Esophagus squamous epithelium (tissue), 5 donors: ENCODE data around the gene NDUFB3. TPM values are rescaled to one million over a fixed set of nuclear protein-coding genes. Genes with fewer than 3 reads are reported as not detected.
"Not testable (repeated sequence)": the region's sequence is repeated elsewhere in the genome, so short reads cannot be mapped to it uniquely, and the experiment has no call there.

Experiments
- DNase-seq: peaks from one replicate; lab custom pipeline; 2025; lab: John Stamatoyannopoulos, UW
- H3K27ac ChIP-seq, 4 donors: fragments of 200-600 bp; sonication (generic); one replicate each; pipeline ENCODE4 v1.5.1; 2016 to 2019; ENCODE audit warnings: mild to moderate bottlenecking in 1 of 4
- H3K27me3 ChIP-seq, 4 donors: fragments of 200-600 bp; sonication (generic); 1 replicate in 3 of 4; 2 replicates in 1 of 4; pipeline versions ENCODE4 v1.5.1 to v1.6.0; 2017 to 2021; ENCODE audit warnings: antibody characterized with exemption in 1 of 4
- H3K36me3 ChIP-seq, 3 donors: fragments of 200-600 bp; sonication (generic); one replicate each; pipeline ENCODE4 v1.5.1; 2016 to 2019
- H3K4me1 ChIP-seq, 3 donors: fragments of 200-600 bp; sonication (generic); one replicate each; pipeline ENCODE4 v1.5.1; 2017 to 2019
- H3K4me3 ChIP-seq, 4 donors: fragments of 200-600 bp; sonication (generic); 1 replicate in 3 of 4; 2 replicates in 1 of 4; pipeline ENCODE4 v1.5.1; 2016 to 2019; ENCODE audit warnings: mild to moderate bottlenecking in 2 of 4, moderate library complexity in 1 of 4
- H3K9me3 ChIP-seq, 3 donors: fragments of 200-600 bp; sonication (generic); one replicate each; pipeline ENCODE4 v1.5.1; 2016 to 2019
- POLR2A ChIP-seq, 4 donors: fragments of 450-650 bp; IDR thresholded peaks; one replicate each; pipeline ENCODE4 v1.6.1; 2017; ENCODE audit warnings: antibody characterized with exemption in 4 of 4, mild to moderate bottlenecking in 4 of 4, moderate library complexity in 3 of 4
- WGBS, 2 donors: methylation state at CpG; one replicate each; pipeline ENCODE4 v1.1.5; 2018; 5-methylcytosine and 5-hydroxymethylcytosine counted together
- intact Hi-C: fragments of 100-400 bp; cut with DNase I; formaldehyde crosslinking; loops from one replicate; pipeline ENCODE4 v1.15.0; 2022
- total RNA-seq, 4 donors: library from RNA; depleted of rRNA; stranded (reverse); fragments of >200 nt; gene quantifications; one replicate each; pipeline ENCODE4 v1.1.0, GENCODE V29; 2016
- TF ChIP-seq, protein P1 (sequence below), 6 experiments: fragments of 450-650 bp in 4 of 6; fragments of 200-600 bp in 2 of 6; sonication (generic) in 2 of 6; IDR thresholded peaks; one replicate each; pipeline ENCODE4 v1.5.1; 2016 to 2019; ENCODE audit warnings: antibody characterized with exemption in 6 of 6, mild to moderate bottlenecking in 4 of 6, moderate library complexity in 4 of 6
- donor health status: DM: yes; HTN: yes; CAD: no.

Gene NDUFB3
- total RNA-seq, 4 donors from 2014 or later: 63.6 to 111 (median 77.3) TPM

DNA sequence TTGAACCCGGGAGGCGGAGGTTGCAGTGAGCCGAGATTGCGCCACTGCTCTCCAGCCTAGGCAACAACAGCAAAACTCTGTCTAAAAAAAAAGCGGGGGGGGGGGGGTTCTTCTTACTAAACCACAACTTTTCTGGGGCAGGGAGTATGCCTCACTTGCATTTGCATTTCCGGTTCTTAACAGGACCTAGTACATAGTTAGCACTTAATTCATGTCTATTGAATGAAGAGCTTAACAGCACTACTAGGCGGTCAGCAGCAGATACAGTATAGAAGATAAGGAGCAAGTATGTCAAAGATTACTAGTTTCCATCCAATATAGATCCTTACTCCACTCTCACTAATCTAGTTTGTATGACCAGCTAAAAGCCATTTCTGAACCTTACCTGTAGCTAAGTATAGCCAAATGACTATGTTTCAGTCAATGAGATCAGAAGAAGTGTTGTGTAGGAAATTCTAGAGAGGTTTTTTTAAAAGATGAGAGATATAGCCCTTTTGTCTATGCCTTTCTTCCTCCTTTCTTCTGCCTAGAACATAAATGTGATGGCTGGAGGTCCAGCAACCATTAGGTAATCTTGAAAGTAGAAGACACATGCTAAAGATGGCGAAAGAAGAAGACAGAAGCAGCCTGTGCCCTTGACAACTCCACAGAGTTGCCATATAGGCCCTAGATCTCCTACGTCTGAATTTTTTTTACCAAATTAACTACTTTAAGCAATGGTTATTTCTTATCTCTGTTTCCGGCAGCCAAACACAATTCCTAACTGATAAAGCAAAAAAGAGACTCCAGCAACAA, 11.6 kb upstream of the NDUFB3 start:
- Histone ChIP-seq H3K4me1 (peaks cover 0 to 38% (median 7%) of the 10 kb centered on the region in 3 donors), H3K27ac (no peak overlapping the region), H3K9me3 (no peaks in the 10 kb centered on the region), H3K36me3 (peaks cover 0 to 23% (median 0%) of the 10 kb centered on the region in 3 donors), H3K4me3 (no peak overlapping the region), H3K27me3 (no peaks in the 10 kb centered on the region)
- WGBS, 2 donors: 88 to 95% methylated on average over 10 of the region's 10 CpGs
- TF ChIP-seq POLR2A (IDR thresholded peaks at IDR 0.05): no peak
- TF ChIP-seq, protein P1, sequence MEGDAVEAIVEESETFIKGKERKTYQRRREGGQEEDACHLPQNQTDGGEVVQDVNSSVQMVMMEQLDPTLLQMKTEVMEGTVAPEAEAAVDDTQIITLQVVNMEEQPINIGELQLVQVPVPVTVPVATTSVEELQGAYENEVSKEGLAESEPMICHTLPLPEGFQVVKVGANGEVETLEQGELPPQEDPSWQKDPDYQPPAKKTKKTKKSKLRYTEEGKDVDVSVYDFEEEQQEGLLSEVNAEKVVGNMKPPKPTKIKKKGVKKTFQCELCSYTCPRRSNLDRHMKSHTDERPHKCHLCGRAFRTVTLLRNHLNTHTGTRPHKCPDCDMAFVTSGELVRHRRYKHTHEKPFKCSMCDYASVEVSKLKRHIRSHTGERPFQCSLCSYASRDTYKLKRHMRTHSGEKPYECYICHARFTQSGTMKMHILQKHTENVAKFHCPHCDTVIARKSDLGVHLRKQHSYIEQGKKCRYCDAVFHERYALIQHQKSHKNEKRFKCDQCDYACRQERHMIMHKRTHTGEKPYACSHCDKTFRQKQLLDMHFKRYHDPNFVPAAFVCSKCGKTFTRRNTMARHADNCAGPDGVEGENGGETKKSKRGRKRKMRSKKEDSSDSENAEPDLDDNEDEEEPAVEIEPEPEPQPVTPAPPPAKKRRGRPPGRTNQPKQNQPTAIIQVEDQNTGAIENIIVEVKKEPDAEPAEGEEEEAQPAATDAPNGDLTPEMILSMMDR (IDR thresholded peaks at IDR 0.05): no peak
- DNase-seq: no peak
- intact Hi-C loops: no loop called here

GRCh38 chr2:201063516-201063915, 8.3 kb upstream of the NDUFB3 start:
- Histone ChIP-seq H3K4me1 (peaks cover 5 to 52% (median 13%) of the 10 kb centered on the region in 3 donors), H3K36me3 (peaks cover 0 to 23% (median 0%) of the 10 kb centered on the region in 3 donors), H3K27ac (peak overlapping the region; percentile 7 to 65 (median 46))
- H3K9me3 ChIP-seq, H3K4me3 ChIP-seq, DNase-seq, intact Hi-C loops, H3K27me3 ChIP-seq: not testable (repeated sequence)
- WGBS, 2 donors: 81 to 85% methylated on average over 5 of the region's 5 CpGs

- H3K9me3 ChIP-seq: no peaks in the 10 kb centered on the region
- no peak for DNase-seq
- no peaks in the 10 kb centered on the region for H3K27me3 ChIP-seq
- 62 to 72% methylated on average over 2 of the region's 2 CpGs for WGBS, 2 donors
- H3K27ac ChIP-seq: peak overlapping the region in 3 of 4 donors; percentile 4 to 69 (median 45)
- intact Hi-C loops: no loop called here
- peaks cover 0 to 14% (median 0%) of the 10 kb centered on the region in 3 donors for H3K36me3 ChIP-seq
- no peak for TF ChIP-seq POLR2A (IDR thresholded peaks at IDR 0.05)
- TF ChIP-seq, protein P1 (IDR thresholded peaks at IDR 0.05): no peak
- H3K4me3 ChIP-seq: no peak overlapping the region
- peaks cover 14 to 66% (median 23%) of the 10 kb centered on the region in 3 donors for H3K4me1 ChIP-seq
Measured at GRCh38 chr2:201064797-201065329, 6.9 kb upstream of the NDUFB3 start.

GRCh38 chr2:201070948-201071478, 788 bp upstream of the NDUFB3 start:
- Histone ChIP-seq H3K4me3 (peak overlapping the region; percentile 78 to 98 (median 90)), H3K36me3 (no peaks in the 10 kb centered on the region), H3K27me3 (no peaks in the 10 kb centered on the region), H3K27ac (peak overlapping the region; percentile 91 to 97 (median 94)), H3K9me3 (no peaks in the 10 kb centered on the region), H3K4me1 (peaks cover 31 to 84% (median 41%) of the 10 kb centered on the region in 3 donors)
- TF ChIP-seq POLR2A (IDR thresholded peaks at IDR 0.05): no peak
- TF ChIP-seq, protein P1 (IDR thresholded peaks at IDR 0.05): no peak
- 0 to 1% methylated on average over 10 to 19 of the region's 21 CpGs for WGBS, 2 donors
- DNase-seq: no peak
- intact Hi-C loops: no loop called here

- no peak for DNase-seq
- no peaks in the 10 kb centered on the region for H3K36me3 ChIP-seq
- no peak for TF ChIP-seq POLR2A (IDR thresholded peaks at IDR 0.05)
- TF ChIP-seq, protein P1 (IDR thresholded peaks at IDR 0.05): no peak
- peak overlapping the region; percentile 91 to 97 (median 94) for H3K27ac ChIP-seq
- H3K9me3 ChIP-seq: no peaks in the 10 kb centered on the region
- 1 to 2% methylated on average over 5 of the region's 5 CpGs for WGBS, 2 donors
- no peaks in the 10 kb centered on the region for H3K27me3 ChIP-seq
- H3K4me3 ChIP-seq: peak overlapping the region; percentile 78 to 98 (median 90)
- intact Hi-C loops: no loop called here
- H3K4me1 ChIP-seq: peaks cover 31 to 75% (median 41%) of the 10 kb centered on the region in 3 donors
Measured at GRCh38 chr2:201072201-201072530, 365 bp downstream of the NDUFB3 start.
